Esophagus squamous epithelium (tissue), 5 donors: ENCODE data around the gene GIPC2. TPM values are rescaled to one million over a fixed set of nuclear protein-coding genes. Genes with fewer than 3 reads are reported as not detected.

ENCODE experiments used
- DNase-seq: peaks from one replicate; lab custom pipeline; 2025; lab: John Stamatoyannopoulos, UW
- H3K27ac ChIP-seq, 4 donors: fragments of 200-600 bp; sonication (generic); one replicate each; pipeline ENCODE4 v1.5.1; 2016 to 2019; ENCODE audit warnings: mild to moderate bottlenecking in 1 of 4
- H3K27me3 ChIP-seq, 4 donors: fragments of 200-600 bp; sonication (generic); 1 replicate in 3 of 4; 2 replicates in 1 of 4; pipeline versions ENCODE4 v1.5.1 to v1.6.0; 2017 to 2021; ENCODE audit warnings: antibody characterized with exemption in 1 of 4
- H3K36me3 ChIP-seq, 3 donors: fragments of 200-600 bp; sonication (generic); one replicate each; pipeline ENCODE4 v1.5.1; 2016 to 2019
- H3K4me1 ChIP-seq, 3 donors: fragments of 200-600 bp; sonication (generic); one replicate each; pipeline ENCODE4 v1.5.1; 2017 to 2019
- H3K4me3 ChIP-seq, 4 donors: fragments of 200-600 bp; sonication (generic); 1 replicate in 3 of 4; 2 replicates in 1 of 4; pipeline ENCODE4 v1.5.1; 2016 to 2019; ENCODE audit warnings: mild to moderate bottlenecking in 2 of 4, moderate library complexity in 1 of 4
- H3K9me3 ChIP-seq, 3 donors: fragments of 200-600 bp; sonication (generic); one replicate each; pipeline ENCODE4 v1.5.1; 2016 to 2019
- POLR2A ChIP-seq, 4 donors: fragments of 450-650 bp; IDR thresholded peaks; one replicate each; pipeline ENCODE4 v1.6.1; 2017; ENCODE audit warnings: antibody characterized with exemption in 4 of 4, mild to moderate bottlenecking in 4 of 4, moderate library complexity in 3 of 4
- WGBS, 2 donors: methylation state at CpG; one replicate each; pipeline ENCODE4 v1.1.5; 2018; 5-methylcytosine and 5-hydroxymethylcytosine counted together
- intact Hi-C: fragments of 100-400 bp; cut with DNase I; formaldehyde crosslinking; loops from one replicate; pipeline ENCODE4 v1.15.0; 2022
- total RNA-seq, 4 donors: library from RNA; depleted of rRNA; stranded (reverse); fragments of >200 nt; gene quantifications; one replicate each; pipeline ENCODE4 v1.1.0, GENCODE V29; 2016
- TF ChIP-seq, protein P1 (sequence below), 6 experiments: fragments of 450-650 bp in 4 of 6; fragments of 200-600 bp in 2 of 6; sonication (generic) in 2 of 6; IDR thresholded peaks; one replicate each; pipeline ENCODE4 v1.5.1; 2016 to 2019; ENCODE audit warnings: antibody characterized with exemption in 6 of 6, mild to moderate bottlenecking in 4 of 6, moderate library complexity in 4 of 6
- donor health status: DM: yes; HTN: yes; CAD: no.

GIPC2 gene
- total RNA-seq, 4 donors from 2014 or later, result 2.8 to 4.2 (median 3.7) TPM

DNA sequence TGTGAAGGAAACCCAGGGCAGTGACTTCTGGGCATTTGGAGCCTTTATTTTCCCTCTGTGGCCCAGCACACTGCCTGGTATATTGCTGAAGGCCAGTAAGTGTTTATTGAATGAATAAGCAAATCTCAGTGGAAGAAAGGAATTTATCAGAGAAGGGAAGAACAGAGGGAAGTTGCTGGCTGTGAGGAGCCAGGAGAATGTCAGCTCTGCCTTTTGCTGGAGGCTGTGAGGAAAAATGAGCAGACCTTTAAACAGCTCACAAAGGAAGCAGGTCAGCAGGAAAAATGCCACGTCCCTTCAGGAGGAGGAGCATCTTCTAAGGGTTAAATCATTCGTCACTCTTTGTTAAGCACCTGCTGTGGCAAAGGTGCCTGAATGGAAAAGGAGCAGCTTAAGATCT, 75.9 kb downstream of the GIPC2 start:
- Histone ChIP-seq H3K9me3 (no peaks in the 10 kb centered on the region), H3K36me3 (no peaks in the 10 kb centered on the region), H3K27me3 (no peaks in the 10 kb centered on the region), H3K4me3 (no peak overlapping the region), H3K27ac (no peak overlapping the region), H3K4me1 (no peaks in the 10 kb centered on the region)
- intact Hi-C loops, result no loop called here
- WGBS, 2 donors, result 65 to 68% methylated on average over 2 of the region's 2 CpGs
- no peak for TF ChIP-seq POLR2A (IDR thresholded peaks at IDR 0.05)
- TF ChIP-seq, protein P1, sequence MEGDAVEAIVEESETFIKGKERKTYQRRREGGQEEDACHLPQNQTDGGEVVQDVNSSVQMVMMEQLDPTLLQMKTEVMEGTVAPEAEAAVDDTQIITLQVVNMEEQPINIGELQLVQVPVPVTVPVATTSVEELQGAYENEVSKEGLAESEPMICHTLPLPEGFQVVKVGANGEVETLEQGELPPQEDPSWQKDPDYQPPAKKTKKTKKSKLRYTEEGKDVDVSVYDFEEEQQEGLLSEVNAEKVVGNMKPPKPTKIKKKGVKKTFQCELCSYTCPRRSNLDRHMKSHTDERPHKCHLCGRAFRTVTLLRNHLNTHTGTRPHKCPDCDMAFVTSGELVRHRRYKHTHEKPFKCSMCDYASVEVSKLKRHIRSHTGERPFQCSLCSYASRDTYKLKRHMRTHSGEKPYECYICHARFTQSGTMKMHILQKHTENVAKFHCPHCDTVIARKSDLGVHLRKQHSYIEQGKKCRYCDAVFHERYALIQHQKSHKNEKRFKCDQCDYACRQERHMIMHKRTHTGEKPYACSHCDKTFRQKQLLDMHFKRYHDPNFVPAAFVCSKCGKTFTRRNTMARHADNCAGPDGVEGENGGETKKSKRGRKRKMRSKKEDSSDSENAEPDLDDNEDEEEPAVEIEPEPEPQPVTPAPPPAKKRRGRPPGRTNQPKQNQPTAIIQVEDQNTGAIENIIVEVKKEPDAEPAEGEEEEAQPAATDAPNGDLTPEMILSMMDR (IDR thresholded peaks at IDR 0.05), result no peak
- DNase-seq, result no peak

GRCh38 chr1:78122389-78122788, 76.6 kb downstream of the GIPC2 start:
- WGBS, 2 donors, result 54 to 61% methylated on average over 5 of the region's 5 CpGs
- TF ChIP-seq POLR2A (IDR thresholded peaks at IDR 0.05), result no peak
- TF ChIP-seq, protein P1 (IDR thresholded peaks at IDR 0.05), result no peak
- intact Hi-C loops, result no loop called here

GRCh38 chr1:78126506-78126905, 80.7 kb downstream of the GIPC2 start:
- intact Hi-C loops, result no loop called here
- Histone ChIP-seq H3K4me3 (no peak overlapping the region), H3K27ac (no peak overlapping the region), H3K36me3 (no peaks in the 10 kb centered on the region), H3K27me3 (no peaks in the 10 kb centered on the region), H3K4me1 (no peaks in the 10 kb centered on the region), H3K9me3 (no peaks in the 10 kb centered on the region)
- 79 to 85% methylated on average over 1 to 3 of the region's 3 CpGs for WGBS, 2 donors
- no peak for DNase-seq
- TF ChIP-seq, protein P1 (IDR thresholded peaks at IDR 0.05), result no peak
- TF ChIP-seq POLR2A (IDR thresholded peaks at IDR 0.05), result no peak

More at GRCh38 chr1:78122389-78122788, 76.6 kb downstream of the GIPC2 start:
- Histone ChIP-seq H3K36me3 (no peaks in the 10 kb centered on the region), H3K9me3 (no peaks in the 10 kb centered on the region), H3K27ac (no peak overlapping the region), H3K4me1 (no peaks in the 10 kb centered on the region), H3K4me3 (no peak overlapping the region), H3K27me3 (no peaks in the 10 kb centered on the region)
- no peak for DNase-seq

- TF ChIP-seq POLR2A (IDR thresholded peaks at IDR 0.05), result no peak
- TF ChIP-seq, protein P1 (IDR thresholded peaks at IDR 0.05), result no peak
- 63 to 69% methylated on average over 3 of the region's 3 CpGs for WGBS, 2 donors
- no peaks in the 10 kb centered on the region for H3K36me3 ChIP-seq
- no peaks in the 10 kb centered on the region for H3K4me1 ChIP-seq
- H3K27me3 ChIP-seq, result no peaks in the 10 kb centered on the region
- H3K9me3 ChIP-seq, result no peaks in the 10 kb centered on the region
- no peak overlapping the region for H3K27ac ChIP-seq
- intact Hi-C loops, result loop anchor here (10.0 kb wide), 1 partner anchor 472 kb away; no protein-coding TSS in a partner anchor
- no peak for DNase-seq
- no peak overlapping the region for H3K4me3 ChIP-seq
Observed at GRCh38 chr1:78132174-78132947, 86.6 kb downstream of the GIPC2 start.

DNA sequence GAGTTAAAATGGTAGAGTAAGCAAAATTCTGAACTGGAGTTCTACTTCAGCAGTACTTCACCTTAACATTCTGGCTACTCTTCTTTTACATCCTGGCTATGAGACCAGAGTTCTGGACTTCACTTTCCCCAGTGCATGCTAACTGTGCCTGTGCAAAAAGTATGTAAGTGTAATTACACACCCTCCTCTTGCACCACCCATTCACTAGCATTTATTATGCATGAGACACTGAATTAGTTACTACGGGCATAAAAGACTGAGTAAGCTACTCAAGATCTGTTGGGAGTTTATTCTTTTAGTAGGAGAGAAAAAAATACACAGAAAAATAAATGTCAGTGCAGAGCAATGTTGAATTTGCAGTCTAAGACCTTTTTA, 87.2 kb downstream of the GIPC2 start:
- WGBS, 2 donors, result 76 to 79% methylated on average over 1 of the region's 1 CpG
- no peaks in the 10 kb centered on the region for H3K27me3 ChIP-seq
- no peaks in the 10 kb centered on the region for H3K9me3 ChIP-seq
- TF ChIP-seq POLR2A (IDR thresholded peaks at IDR 0.05), result no peak
- TF ChIP-seq, protein P1 (IDR thresholded peaks at IDR 0.05), result no peak
- DNase-seq, result no peak
- H3K4me3 ChIP-seq, result no peak overlapping the region
- intact Hi-C loops, result loop anchor here (10.0 kb wide), 1 partner anchor 472 kb away; no protein-coding TSS in a partner anchor
- H3K36me3 ChIP-seq, result no peaks in the 10 kb centered on the region
- no peak overlapping the region for H3K27ac ChIP-seq
- no peaks in the 10 kb centered on the region for H3K4me1 ChIP-seq
